ENCODE measurements around the gene HNRNPR. TPM values are rescaled to one million over a fixed set of nuclear protein-coding genes. Genes with fewer than 3 reads are reported as not detected.
"Not testable (repeated sequence)": the region's sequence is repeated elsewhere in the genome, so short reads cannot be mapped to it uniquely, and the experiment has no call there.

Gene HNRNPR
- total RNA-seq, 2 experiments from 2014 or later = 92.0 to 93.3 TPM

DNA sequence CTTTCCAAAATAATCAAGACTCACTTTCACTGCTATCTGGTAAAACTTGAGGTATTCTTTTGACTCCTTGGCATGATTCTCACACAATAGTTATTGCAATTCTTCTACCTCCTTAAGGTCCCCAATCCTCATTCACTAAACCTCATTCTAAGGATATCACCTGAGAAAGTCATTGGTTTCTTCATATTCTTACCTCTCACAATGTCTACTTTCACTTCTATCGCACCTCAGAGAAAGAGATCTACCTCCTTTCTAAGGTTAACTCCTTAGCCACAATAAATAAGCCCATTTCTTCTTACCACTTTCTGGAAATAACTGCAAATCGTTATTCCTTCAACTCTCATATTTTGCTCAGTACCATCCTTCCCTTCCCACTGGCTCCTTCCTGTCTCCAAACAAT, 18.7 kb downstream of the HNRNPR start:
- no peak for DNase-seq
- H3K27ac Mint-ChIP-seq = no peak overlapping the region
- Histone ChIP-seq H3K27ac (ENCODE audit: low read depth in 1 of 2, low read length in 2 of 2) (no peak overlapping the region), H3K27me3 (ENCODE audit: control insufficient read depth in 1 of 2, insufficient read depth in 2 of 2, low read length in 2 of 2) (no peaks in the 10 kb centered on the region), H3K4me1 (ENCODE audit: insufficient read depth, low read length) (no peaks in the 10 kb centered on the region), H3K36me3 (ENCODE audit: insufficient read depth, low read length) (peaks cover 77% of the 10 kb centered on the region), H3K4me3 (ENCODE audit: low read length) (no peak overlapping the region), H3K9me3 (ENCODE audit: control insufficient read depth in 1 of 2, insufficient read depth in 1 of 2, low read length in 2 of 2) (no peaks in the 10 kb centered on the region)
- TF ChIP-seq, protein P1, sequence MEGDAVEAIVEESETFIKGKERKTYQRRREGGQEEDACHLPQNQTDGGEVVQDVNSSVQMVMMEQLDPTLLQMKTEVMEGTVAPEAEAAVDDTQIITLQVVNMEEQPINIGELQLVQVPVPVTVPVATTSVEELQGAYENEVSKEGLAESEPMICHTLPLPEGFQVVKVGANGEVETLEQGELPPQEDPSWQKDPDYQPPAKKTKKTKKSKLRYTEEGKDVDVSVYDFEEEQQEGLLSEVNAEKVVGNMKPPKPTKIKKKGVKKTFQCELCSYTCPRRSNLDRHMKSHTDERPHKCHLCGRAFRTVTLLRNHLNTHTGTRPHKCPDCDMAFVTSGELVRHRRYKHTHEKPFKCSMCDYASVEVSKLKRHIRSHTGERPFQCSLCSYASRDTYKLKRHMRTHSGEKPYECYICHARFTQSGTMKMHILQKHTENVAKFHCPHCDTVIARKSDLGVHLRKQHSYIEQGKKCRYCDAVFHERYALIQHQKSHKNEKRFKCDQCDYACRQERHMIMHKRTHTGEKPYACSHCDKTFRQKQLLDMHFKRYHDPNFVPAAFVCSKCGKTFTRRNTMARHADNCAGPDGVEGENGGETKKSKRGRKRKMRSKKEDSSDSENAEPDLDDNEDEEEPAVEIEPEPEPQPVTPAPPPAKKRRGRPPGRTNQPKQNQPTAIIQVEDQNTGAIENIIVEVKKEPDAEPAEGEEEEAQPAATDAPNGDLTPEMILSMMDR (IDR thresholded peaks at IDR 0.05) = no peak
- peaks cover 72% of the 10 kb centered on the region for H3K36me3 Mint-ChIP-seq (ENCODE audit: low read depth)
- intact Hi-C loops (cut with DNase I, micrococcal nuclease) = no loop called here
- H3K4me3 Mint-ChIP-seq = no peak overlapping the region
- POLR2A ChIA-PET = no interaction called here
- peaks cover 47% of the 10 kb centered on the region for H3K4me1 Mint-ChIP-seq (ENCODE audit: low read depth)
- no peaks in the 10 kb centered on the region for H3K9me3 Mint-ChIP-seq
- no peak for ATAC-seq (ENCODE audit: poor library complexity)
- no peaks in the 10 kb centered on the region for H3K27me3 Mint-ChIP-seq
- CTCF ChIA-PET = no interaction called here

DNA sequence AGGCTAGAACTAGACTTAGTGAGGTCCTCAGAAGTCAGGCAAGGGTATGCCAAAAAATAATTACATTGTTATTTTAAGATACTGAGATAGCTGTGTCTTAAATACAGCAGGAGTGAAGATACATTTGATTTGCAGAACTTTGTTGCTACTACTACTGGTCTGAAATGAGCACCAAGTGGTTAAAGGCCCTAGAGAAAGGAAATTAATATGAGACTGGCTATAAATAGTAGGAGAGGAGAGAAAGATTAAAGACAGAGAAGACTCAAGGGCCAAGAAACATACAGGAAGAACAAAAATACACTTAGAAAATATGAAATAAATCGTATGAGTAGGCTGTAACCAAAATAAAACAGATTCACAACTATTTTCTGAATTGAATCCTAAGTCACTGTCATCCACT, 21.3 kb downstream of the HNRNPR start:
- POLR2A ChIA-PET = no interaction called here

DNA sequence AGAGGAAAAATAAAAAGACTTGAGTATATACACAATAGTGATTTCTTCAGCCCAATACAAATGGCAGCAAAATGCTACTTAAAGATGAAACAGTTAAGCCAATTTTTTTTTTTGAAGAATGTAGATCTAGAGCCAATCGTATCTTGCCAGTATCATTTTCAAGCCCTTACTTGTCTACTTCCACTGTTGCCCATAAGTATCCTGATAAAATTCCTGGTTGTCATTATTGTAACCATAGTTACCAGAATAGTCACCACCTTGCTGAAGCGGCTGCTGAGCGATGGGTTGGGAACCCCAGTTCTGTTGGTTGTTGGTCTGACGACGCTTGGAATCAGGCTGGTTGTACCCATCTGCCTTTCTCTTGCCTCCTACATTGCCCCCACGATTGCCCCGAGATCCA, 33.8 kb downstream of the HNRNPR start:
- H3K27me3 Mint-ChIP-seq; DNase-seq; H3K4me3 Mint-ChIP-seq; H3K4me3 ChIP-seq (ENCODE audit: low read length); H3K9me3 Mint-ChIP-seq; intact Hi-C loops (cut with DNase I, micrococcal nuclease); H3K27me3 ChIP-seq (ENCODE audit: control insufficient read depth in 1 of 2, insufficient read depth in 2 of 2, low read length in 2 of 2); H3K27ac Mint-ChIP-seq; ATAC-seq (ENCODE audit: poor library complexity); H3K27ac ChIP-seq (ENCODE audit: low read depth in 1 of 2, low read length in 2 of 2); H3K9me3 ChIP-seq (ENCODE audit: control insufficient read depth in 1 of 2, insufficient read depth in 1 of 2, low read length in 2 of 2); H3K4me1 ChIP-seq (ENCODE audit: insufficient read depth, low read length); POLR2A ChIA-PET: not testable (repeated sequence)
- Mint-ChIP-seq H3K4me1 (ENCODE audit: low read depth) (peaks cover 27% of the 10 kb centered on the region), H3K36me3 (ENCODE audit: low read depth) (peaks cover 78% of the 10 kb centered on the region)
- H3K36me3 ChIP-seq (ENCODE audit: insufficient read depth, low read length) = peaks cover 69% of the 10 kb centered on the region
- CTCF ChIA-PET = interaction anchor here (0.6 kb wide), 1 partner anchor 416 kb away, joined by 3 read pairs; no protein-coding TSS in a partner anchor

More for the DNA sequence above, 21.3 kb downstream of the HNRNPR start:
- CTCF ChIA-PET = interaction anchor here (1.3 kb wide), 1 partner anchor 22 kb away, joined by 3 read pairs; the partner anchor contains the start of gene HNRNPR
- DNase-seq (no peak), ATAC-seq (ENCODE audit: poor library complexity) (no peak)
- Histone ChIP-seq H3K27me3 (ENCODE audit: control insufficient read depth in 1 of 2, insufficient read depth in 2 of 2, low read length in 2 of 2) (no peaks in the 10 kb centered on the region), H3K36me3 (ENCODE audit: insufficient read depth, low read length) (peaks cover 80% of the 10 kb centered on the region), H3K9me3 (ENCODE audit: control insufficient read depth in 1 of 2, insufficient read depth in 1 of 2, low read length in 2 of 2) (no peaks in the 10 kb centered on the region), H3K4me3 (ENCODE audit: low read length) (no peak overlapping the region), H3K27ac (ENCODE audit: low read depth in 1 of 2, low read length in 2 of 2) (no peak overlapping the region), H3K4me1 (ENCODE audit: insufficient read depth, low read length) (no peaks in the 10 kb centered on the region)
- H3K27ac Mint-ChIP-seq = peak overlapping the region; percentile 64
- intact Hi-C loops (cut with DNase I, micrococcal nuclease) = loop anchor here in 1 of 2 experiments (5.0 kb wide), 1 partner anchor 80 kb away; no protein-coding TSS in a partner anchor
- TF ChIP-seq, protein P1 (IDR thresholded peaks at IDR 0.05) = no peak
- H3K36me3 Mint-ChIP-seq (ENCODE audit: low read depth) = peaks cover 71% of the 10 kb centered on the region
- H3K4me1 Mint-ChIP-seq (ENCODE audit: low read depth) = peaks cover 35% of the 10 kb centered on the region
- H3K27me3 Mint-ChIP-seq = no peaks in the 10 kb centered on the region
- H3K9me3 Mint-ChIP-seq = no peaks in the 10 kb centered on the region
- no peak overlapping the region for H3K4me3 Mint-ChIP-seq

DNA sequence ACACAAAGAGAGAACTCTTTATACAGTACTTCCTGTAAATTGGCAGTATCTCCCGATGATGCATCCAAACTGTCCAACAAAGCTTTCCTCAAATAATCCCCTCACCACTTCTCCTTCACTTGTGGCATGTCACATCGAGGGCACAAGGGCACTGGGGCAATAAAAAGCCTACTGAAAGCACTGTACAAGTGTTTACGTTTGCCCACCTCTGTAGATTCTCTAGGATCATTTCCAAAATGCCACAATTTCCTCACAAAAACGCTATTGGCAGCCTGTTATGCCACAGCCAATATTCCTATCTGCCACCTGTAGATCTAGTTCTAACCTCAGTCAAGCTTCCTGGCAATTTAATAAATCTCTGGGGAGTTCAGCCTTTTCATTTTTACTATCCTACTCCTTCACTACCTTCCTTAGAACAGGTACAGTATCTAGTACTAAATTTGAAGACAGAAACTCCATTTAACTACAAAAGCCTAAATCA, 39.9 kb downstream of the HNRNPR start:
- intact Hi-C loops (cut with DNase I, micrococcal nuclease) = no loop called here
- Histone ChIP-seq H3K36me3 (ENCODE audit: insufficient read depth, low read length) (peaks cover 52% of the 10 kb centered on the region), H3K9me3 (ENCODE audit: control insufficient read depth in 1 of 2, insufficient read depth in 1 of 2, low read length in 2 of 2) (no peaks in the 10 kb centered on the region), H3K4me3 (ENCODE audit: low read length) (no peak overlapping the region), H3K4me1 (ENCODE audit: insufficient read depth, low read length) (no peaks in the 10 kb centered on the region), H3K27ac (ENCODE audit: low read depth in 1 of 2, low read length in 2 of 2) (no peak overlapping the region), H3K27me3 (ENCODE audit: control insufficient read depth in 1 of 2, insufficient read depth in 2 of 2, low read length in 2 of 2) (no peaks in the 10 kb centered on the region)
- Mint-ChIP-seq H3K36me3 (ENCODE audit: low read depth) (peaks cover 68% of the 10 kb centered on the region), H3K4me3 (no peak overlapping the region), H3K27ac (peak overlapping the region; percentile 12), H3K4me1 (ENCODE audit: low read depth) (no peaks in the 10 kb centered on the region), H3K9me3 (no peaks in the 10 kb centered on the region), H3K27me3 (no peaks in the 10 kb centered on the region)
- ChIA-PET CTCF (no interaction called here), POLR2A (no interaction called here)
- TF ChIP-seq, protein P1 (IDR thresholded peaks at IDR 0.05) = no peak
- ATAC-seq (ENCODE audit: poor library complexity) = no peak
- no peak for DNase-seq
